Metanephros (tissue), 2 donors: ENCODE results near the gene ATP7A. TPM values are rescaled to one million over a fixed set of nuclear protein-coding genes. Genes with fewer than 3 reads are reported as not detected.

Experiments
- small RNA-seq: library from RNA; depleted of rRNA; stranded (forward); fragments of <200 nt; gene quantifications from one replicate; pipeline ENCODE3, GENCODE V24; 2014; ENCODE audit warnings: low replicate concordance
- total RNA-seq: library from RNA; depleted of rRNA; stranded (reverse); fragments of >200 nt; gene quantifications from one replicate; pipeline ENCODE4 v1.2.3, GENCODE V29; 2014

ATP7A gene
- 18.9 TPM for total RNA-seq

GRCh38 chrX:77910108-77910840 is at the start of gene ATP7A:
Gene ATP7A, plus strand, starts transcription at chrX:77910693. Its CDS starts 60,949 bp downstream, at chrX:77971642.

DNA sequence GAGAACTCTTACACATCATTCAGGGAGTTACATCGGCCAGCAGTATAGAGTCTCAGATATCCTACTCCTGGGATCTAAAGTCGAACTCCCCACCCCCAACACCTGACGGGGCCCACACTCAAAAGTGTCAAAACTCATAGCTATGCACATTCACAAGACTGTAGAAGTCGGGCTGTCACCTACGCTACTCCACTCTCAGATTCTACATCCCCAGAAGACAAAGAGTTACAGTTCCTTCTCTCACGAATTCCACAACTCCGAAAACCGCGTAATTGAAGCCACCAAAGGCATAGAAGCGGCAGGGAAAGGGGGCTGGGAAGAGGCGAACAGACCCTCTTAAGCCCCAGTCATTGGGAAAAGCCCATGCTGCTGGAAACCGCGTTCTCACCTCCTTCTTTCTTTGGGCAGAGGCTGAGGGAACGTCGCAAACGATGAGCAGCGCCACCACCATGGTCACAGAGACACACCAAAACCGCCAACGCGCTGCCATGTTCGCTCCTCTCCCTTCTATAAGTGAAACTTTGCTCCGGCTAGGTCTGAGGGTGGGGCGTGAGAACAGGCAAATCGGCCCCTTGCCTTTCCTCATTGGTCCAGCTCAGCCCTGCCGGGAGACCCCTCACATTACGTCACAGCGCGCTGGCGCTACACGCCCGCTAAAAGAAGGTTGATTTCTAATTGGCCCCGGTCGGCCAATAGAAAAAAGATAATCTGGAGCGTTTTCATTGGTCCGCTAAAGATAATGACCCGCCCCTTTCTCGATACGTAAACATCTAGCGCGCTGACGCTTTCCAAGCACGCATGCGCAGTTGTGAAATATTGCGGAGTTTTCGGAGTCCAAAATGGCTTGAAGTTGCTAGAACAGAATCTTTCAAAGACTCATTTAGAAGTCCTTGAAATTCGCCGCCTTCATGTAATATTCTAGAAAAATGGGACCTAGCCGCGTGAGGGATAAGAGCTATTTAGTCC is 15.3 kb upstream of the ATP7A start, which contains the start of gene MAGT1:
MAGT1 (minus strand) TSS at position 515 of the 966 bp plus-strand sequence; CDS start at position 490, 25 bp downstream.

DNA sequence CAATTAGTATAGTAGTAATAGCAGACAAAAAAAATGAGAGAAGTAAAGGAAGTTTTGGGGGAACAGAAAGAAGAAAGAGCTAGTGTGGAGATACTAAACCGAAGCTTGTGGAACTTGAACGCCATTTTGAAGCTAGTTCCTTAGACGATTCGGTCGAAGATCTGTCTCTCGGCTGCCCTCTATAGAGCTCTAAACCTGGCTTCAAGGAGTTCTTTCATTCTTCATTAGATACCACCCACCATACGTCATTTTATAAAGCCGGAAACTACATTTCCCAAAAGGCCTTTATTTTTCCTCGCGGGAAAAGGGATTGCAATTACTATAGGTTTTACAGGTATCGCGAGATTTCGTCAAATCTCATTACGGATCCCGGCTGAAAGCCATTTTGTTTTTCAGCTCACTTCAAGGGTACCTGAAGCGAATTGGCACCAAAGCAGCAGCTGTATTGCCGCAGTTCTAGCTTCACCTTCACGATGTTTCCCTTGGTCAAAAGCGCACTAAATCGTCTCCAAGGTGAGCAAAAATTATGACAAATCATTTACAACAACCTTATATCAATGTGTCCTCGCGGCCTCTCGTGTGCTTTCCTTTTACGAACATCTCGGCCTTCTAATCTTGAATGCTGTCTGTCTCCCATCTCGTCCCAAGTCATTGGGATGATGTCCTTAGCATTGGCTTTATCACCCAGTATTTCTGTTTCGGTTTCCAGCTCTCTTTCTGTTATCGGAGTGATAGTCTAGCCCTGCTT is 11.2 kb upstream of the ATP7A start, which contains the start of gene COX7B:
COX7B (plus strand) TSS at position 388 of the 748 bp plus-strand sequence; CDS start at position 474, 86 bp downstream.

GRCh38 chrX:77969538-77969937 is 59.0 kb downstream of the ATP7A start, which contains the start of gene PGAM4:
Gene PGAM4, minus strand, starts transcription at chrX:77969638. Its CDS starts 0 bp downstream, at chrX:77969638.

Small RNA genes within 50 kb of the gene (small RNA-seq; reads per million reads assigned to genes)
- not detected for gene RN7SL460P

Other genes with a start within 250 kb of the ATP7A start
- 108 TPM for gene ATRX, start 124.5 kb upstream of the ATP7A start, total RNA-seq
- 68.4 TPM for gene MAGT1, start 15.3 kb upstream of the ATP7A start, total RNA-seq
- 238 TPM for gene COX7B, start 11.2 kb upstream of the ATP7A start, total RNA-seq
- not detected for gene PGAM4, start 58.9 kb downstream of the ATP7A start, total RNA-seq
- 179 TPM for gene PGK1, start 193.6 kb downstream of the ATP7A start, total RNA-seq
- 21.4 TPM for gene TAF9B, start 229.0 kb downstream of the ATP7A start, total RNA-seq